AG04449 (cell line): ENCODE data around the gene CD83.
"Not testable (repeated sequence)": the region's sequence is repeated elsewhere in the genome, so short reads cannot be mapped to it uniquely, and the experiment has no call there.

ENCODE experiments used
- CTCF ChIA-PET: fragments of 350-600 bp; formaldehyde crosslinking; extraction: SDS; loops from one replicate; lab custom pipeline; 2021; ENCODE audit warnings: antibody characterized with exemption; lab: Yijun Ruan, JAX
- POLR2A ChIA-PET: fragments of 400-600, 350-600 bp; formaldehyde crosslinking; extraction: SDS; loops from one replicate; lab custom pipeline; 2020; ENCODE audit warnings: antibody characterized with exemption, inconsistent platforms; lab: Yijun Ruan, JAX
- DNase-seq: peaks from one replicate; pipeline ENCODE4 v3.0.0-alpha.2; 2010; ENCODE audit warnings: low read depth, low spot score
- H3K4me3 ChIP-seq: 2 replicates; pipeline ENCODE4 v1.5.1; 2011; ENCODE audit warnings: low read depth, mild to moderate bottlenecking, control low read depth, low read length
- CTCF ChIP-seq: IDR thresholded peaks from one replicate; pipeline ENCODE4 v1.5.1; 2011; ENCODE audit warnings: mild to moderate bottlenecking, moderate library complexity, low read length, control low read depth, inconsistent platforms; ENCODE audit not compliant: insufficient read depth; ENCODE audit errors: missing control alignments

Gene CD83

GRCh38 chr6:14117158-14118090 lies at the start of gene CD83:
TSS of gene CD83 (plus strand) at chr6:14117772. CDS start at chr6:14117812, 40 bp downstream.
- TF ChIP-seq CTCF, result peak; percentile 3
- POLR2A ChIA-PET, result no interaction called here
- CTCF ChIA-PET, result interaction anchor here (1.1 kb wide), 1 partner anchor 15 kb away, joined by 3 read pairs; no protein-coding TSS in a partner anchor
- peak within 1 kb of the TSS; percentile 66 for H3K4me3 ChIP-seq
- no peak for DNase-seq

- peak; percentile 81 for DNase-seq
- TF ChIP-seq CTCF, result no peak
- CTCF ChIA-PET, result interaction anchor here (0.8 to 15.7 kb wide), 13 partner anchors 9 to 256 kb away, joined by 3 to 530 read pairs (median 6); partner anchors contain the start of gene RNF182
- POLR2A ChIA-PET, result interaction anchor here (1.0 to 1.1 kb wide), 2 partner anchors 144 to 161 kb away, joined by 3 to 4 read pairs; partner anchors contain the start of gene RNF182
- H3K4me3 ChIP-seq, result no peak overlapping the region
Measured at GRCh38 chr6:14068133-14068532, 49.4 kb upstream of the CD83 start.

GRCh38 chr6:14068623-14069022 lies 48.9 kb upstream of the CD83 start:
- CTCF ChIA-PET, result interaction anchor here (0.8 to 15.7 kb wide), 11 partner anchors 8 to 155 kb away, joined by 3 to 530 read pairs (median 6); partner anchors contain the start of gene RNF182
- POLR2A ChIA-PET, result interaction anchor here (1.0 to 1.1 kb wide), 2 partner anchors 144 to 162 kb away, joined by 3 to 4 read pairs; partner anchors contain the start of gene RNF182
- DNase-seq, result no peak
- TF ChIP-seq CTCF, result no peak
- H3K4me3 ChIP-seq, result no peak overlapping the region

- no peak for TF ChIP-seq CTCF
- no peak overlapping the region for H3K4me3 ChIP-seq
- ChIA-PET CTCF (interaction anchor here (7.1 kb wide), 1 partner anchor 161 kb away, joined by 34 read pairs; no protein-coding TSS in a partner anchor), POLR2A (no interaction called here)
- no peak for DNase-seq
Measured at GRCh38 chr6:14070457-14070856, 47.1 kb upstream of the CD83 start.

GRCh38 chr6:14072084-14072483 lies 45.5 kb upstream of the CD83 start:
- ChIA-PET CTCF (interaction anchor here (1.3 to 7.1 kb wide), 2 partner anchors 162 to 165 kb away, joined by 3 to 34 read pairs; no protein-coding TSS in a partner anchor), POLR2A (no interaction called here)
- no peak for DNase-seq
- no peak for TF ChIP-seq CTCF
- no peak overlapping the region for H3K4me3 ChIP-seq

- DNase-seq, POLR2A ChIA-PET, H3K4me3 ChIP-seq: not testable (repeated sequence)
- CTCF ChIA-PET, result interaction anchor here (1.4 to 7.1 kb wide), 2 partner anchors 70 to 164 kb away, joined by 4 to 34 read pairs; no protein-coding TSS in a partner anchor
Measured at GRCh38 chr6:14073561-14074354, 43.8 kb upstream of the CD83 start.
